ENCODE results near the gene ANKRD13D.

Gene ANKRD13D

GRCh38 chr11:67262731-67263675 is 26.1 kb upstream of the ANKRD13D start:
- DNase-seq = peak; percentile 91

- DNase-seq = no peak
Measured at GRCh38 chr11:67264260-67264659, 24.8 kb upstream of the ANKRD13D start.

GRCh38 chr11:67264877-67265632 is 24.0 kb upstream of the ANKRD13D start:
- DNase-seq = no peak

GRCh38 chr11:67265633-67266448 is 23.3 kb upstream of the ANKRD13D start:
- peak; percentile 87 for DNase-seq

GRCh38 chr11:67266449-67267187 is 22.5 kb upstream of the ANKRD13D start, which contains the start of gene GRK2:
TSS of gene GRK2 (plus strand) at chr11:67266473. CDS start at chr11:67266700, 227 bp downstream.
- DNase-seq = peak; percentile 70

GRCh38 chr11:67267188-67268080 is 21.7 kb upstream of the ANKRD13D start:
- no peak for DNase-seq

- no peak for DNase-seq
Measured at GRCh38 chr11:67268081-67268961, 20.8 kb upstream of the ANKRD13D start.

- no peak for DNase-seq
Measured at GRCh38 chr11:67268962-67269268, 20.2 kb upstream of the ANKRD13D start.

- DNase-seq = no peak
Measured at GRCh38 chr11:67269401-67270255, 19.5 kb upstream of the ANKRD13D start.

- DNase-seq = peak; percentile 77
Measured at GRCh38 chr11:67270256-67271204, 18.6 kb upstream of the ANKRD13D start.

- DNase-seq = no peak
Measured at GRCh38 chr11:67271205-67271540, 17.9 kb upstream of the ANKRD13D start.

- DNase-seq = peak; percentile 20
Measured at GRCh38 chr11:67271541-67272284, 17.4 kb upstream of the ANKRD13D start.

- DNase-seq = no peak
Measured at GRCh38 chr11:67272327-67273259, 16.5 kb upstream of the ANKRD13D start.

- DNase-seq = no peak
Measured at GRCh38 chr11:67273260-67273990, 15.7 kb upstream of the ANKRD13D start.
